MM.1S (cell line): ENCODE data around the gene SERPINA4.

Source experiments
- DNase-seq: peaks from one replicate; pipeline ENCODE4 v3.0.0-alpha.2; 2015
- H2AFZ ChIP-seq: fragments of 300-600 bp; sonication (generic); 2 replicates; pipeline ENCODE4 v1.6.0; 2016; ENCODE audit warnings: antibody characterized with exemption, low read length
- H3F3A ChIP-seq: fragments of 300-600 bp; sonication (generic); 2 replicates; pipeline ENCODE4 v1.6.1; 2016; ENCODE audit warnings: mild to moderate bottlenecking, antibody characterized with exemption, low read length, moderate library complexity, mixed read lengths; ENCODE audit not compliant: insufficient read depth
- H3K27ac ChIP-seq: fragments of 300-600 bp; sonication (generic); 2 replicates; pipeline ENCODE4 v1.5.1; 2016; ENCODE audit warnings: mild to moderate bottlenecking, low read length
- H3K27me3 ChIP-seq: fragments of 300-600 bp; sonication (generic); replicated peaks from 2 replicates; pipeline ENCODE4 v1.6.0; 2016; ENCODE audit warnings: low read length; ENCODE audit not compliant: insufficient read depth
- H3K36me3 ChIP-seq: fragments of 300-600 bp; sonication (generic); replicated peaks from 2 replicates; pipeline ENCODE4 v1.6.1; 2016; ENCODE audit warnings: mild to moderate bottlenecking, low read length, mixed read lengths; ENCODE audit not compliant: insufficient read depth
- H3K4me1 ChIP-seq: fragments of 300-600 bp; sonication (generic); 2 replicates; pipeline ENCODE4 v1.6.1; 2016; ENCODE audit warnings: low read length, mixed read lengths
- H3K4me2 ChIP-seq: fragments of 300-600 bp; sonication (generic); 2 replicates; pipeline ENCODE4 v1.6.0; 2016; ENCODE audit warnings: low read depth, low read length
- H3K4me3 ChIP-seq: fragments of 300-600 bp; sonication (generic); 2 replicates; pipeline ENCODE4 v1.5.1; 2016; ENCODE audit warnings: low read length, mixed read lengths
- H3K79me2 ChIP-seq: fragments of 300-600 bp; sonication (generic); 2 replicates; pipeline ENCODE4 v1.6.1; 2016; ENCODE audit warnings: mixed run types, low read length, mixed read lengths
- H3K9ac ChIP-seq: fragments of 300-600 bp; sonication (generic); 2 replicates; pipeline ENCODE4 v1.6.1; 2016; ENCODE audit warnings: low read length, mixed read lengths
- H3K9me2 ChIP-seq: fragments of 300-600 bp; sonication (generic); replicated peaks from 2 replicates; pipeline ENCODE4 v1.6.1; 2016; ENCODE audit warnings: mild to moderate bottlenecking, low read length, mixed read lengths; ENCODE audit not compliant: insufficient read depth
- H3K9me3 ChIP-seq: fragments of 300-600 bp; sonication (generic); replicated peaks from 2 replicates; pipeline ENCODE4 v1.6.1; 2016; ENCODE audit warnings: mild to moderate bottlenecking, low read length, mixed read lengths; ENCODE audit not compliant: insufficient read depth
- H4K20me1 ChIP-seq: fragments of 300-600 bp; sonication (generic); 2 replicates; pipeline ENCODE4 v1.6.1; 2016; ENCODE audit warnings: mild to moderate bottlenecking, low read length, moderate library complexity, mixed read lengths; ENCODE audit not compliant: insufficient read depth
- EZH2 ChIP-seq: fragments of 300-600 bp; sonication (generic); optimal IDR thresholded peaks from 2 replicates; pipeline ENCODE3; 2017; ENCODE audit warnings: low read depth, mild to moderate bottlenecking, antibody characterized with exemption, low read length, mixed read lengths
- EZH2phosphoT487 ChIP-seq: fragments of 300-600 bp; sonication (generic); IDR thresholded peaks from 2 replicates; pipeline ENCODE4 v1.6.1; 2018; ENCODE audit warnings: antibody characterized with exemption, low read length
- TF ChIP-seq, protein P1 (sequence below): fragments of 300-600 bp; sonication (generic); IDR thresholded peaks from 2 replicates; pipeline ENCODE4 v1.5.1; 2016; ENCODE audit warnings: antibody characterized with exemption, low read length, mixed read lengths

SERPINA4 gene

DNA sequence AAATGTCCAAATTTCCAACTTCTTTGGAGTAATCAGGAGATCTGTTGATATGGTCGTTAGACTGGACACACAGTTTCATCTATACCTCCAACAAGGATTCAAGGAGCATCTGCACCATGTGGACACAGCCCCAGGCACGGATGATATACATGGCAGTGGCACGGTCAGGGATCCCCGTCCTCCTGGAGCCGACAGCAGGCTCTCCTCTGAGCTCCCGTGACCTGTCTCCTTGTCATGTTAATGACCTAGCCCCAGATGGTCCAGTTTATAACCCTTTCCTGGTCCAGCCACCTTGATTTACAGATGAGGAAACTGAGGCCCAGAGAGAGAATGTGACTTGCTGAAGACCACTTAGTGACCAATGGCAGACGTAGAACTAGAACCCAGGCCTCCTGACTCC is 16.5 kb upstream of the SERPINA4 start:
- no peak overlapping the region for H2AFZ ChIP-seq
- H3K36me3 ChIP-seq = no peaks in the 10 kb centered on the region
- no peak for DNase-seq
- no peaks in the 10 kb centered on the region for H3K9me2 ChIP-seq
- no peaks in the 10 kb centered on the region for H3K4me1 ChIP-seq
- H3K4me3 ChIP-seq = no peak overlapping the region
- no peaks in the 10 kb centered on the region for H3K79me2 ChIP-seq
- H3F3A ChIP-seq = no peaks in the 10 kb centered on the region
- no peaks in the 10 kb centered on the region for H3K9me3 ChIP-seq
- H3K27ac ChIP-seq = no peak overlapping the region
- no peaks in the 10 kb centered on the region for H3K27me3 ChIP-seq
- H3K4me2 ChIP-seq = no peak overlapping the region
- TF ChIP-seq, protein P1, sequence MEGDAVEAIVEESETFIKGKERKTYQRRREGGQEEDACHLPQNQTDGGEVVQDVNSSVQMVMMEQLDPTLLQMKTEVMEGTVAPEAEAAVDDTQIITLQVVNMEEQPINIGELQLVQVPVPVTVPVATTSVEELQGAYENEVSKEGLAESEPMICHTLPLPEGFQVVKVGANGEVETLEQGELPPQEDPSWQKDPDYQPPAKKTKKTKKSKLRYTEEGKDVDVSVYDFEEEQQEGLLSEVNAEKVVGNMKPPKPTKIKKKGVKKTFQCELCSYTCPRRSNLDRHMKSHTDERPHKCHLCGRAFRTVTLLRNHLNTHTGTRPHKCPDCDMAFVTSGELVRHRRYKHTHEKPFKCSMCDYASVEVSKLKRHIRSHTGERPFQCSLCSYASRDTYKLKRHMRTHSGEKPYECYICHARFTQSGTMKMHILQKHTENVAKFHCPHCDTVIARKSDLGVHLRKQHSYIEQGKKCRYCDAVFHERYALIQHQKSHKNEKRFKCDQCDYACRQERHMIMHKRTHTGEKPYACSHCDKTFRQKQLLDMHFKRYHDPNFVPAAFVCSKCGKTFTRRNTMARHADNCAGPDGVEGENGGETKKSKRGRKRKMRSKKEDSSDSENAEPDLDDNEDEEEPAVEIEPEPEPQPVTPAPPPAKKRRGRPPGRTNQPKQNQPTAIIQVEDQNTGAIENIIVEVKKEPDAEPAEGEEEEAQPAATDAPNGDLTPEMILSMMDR = no peak
- no peak for TF ChIP-seq EZH2
- no peak for TF ChIP-seq EZH2phosphoT487
- H4K20me1 ChIP-seq = no peaks in the 10 kb centered on the region
- no peak overlapping the region for H3K9ac ChIP-seq

DNA sequence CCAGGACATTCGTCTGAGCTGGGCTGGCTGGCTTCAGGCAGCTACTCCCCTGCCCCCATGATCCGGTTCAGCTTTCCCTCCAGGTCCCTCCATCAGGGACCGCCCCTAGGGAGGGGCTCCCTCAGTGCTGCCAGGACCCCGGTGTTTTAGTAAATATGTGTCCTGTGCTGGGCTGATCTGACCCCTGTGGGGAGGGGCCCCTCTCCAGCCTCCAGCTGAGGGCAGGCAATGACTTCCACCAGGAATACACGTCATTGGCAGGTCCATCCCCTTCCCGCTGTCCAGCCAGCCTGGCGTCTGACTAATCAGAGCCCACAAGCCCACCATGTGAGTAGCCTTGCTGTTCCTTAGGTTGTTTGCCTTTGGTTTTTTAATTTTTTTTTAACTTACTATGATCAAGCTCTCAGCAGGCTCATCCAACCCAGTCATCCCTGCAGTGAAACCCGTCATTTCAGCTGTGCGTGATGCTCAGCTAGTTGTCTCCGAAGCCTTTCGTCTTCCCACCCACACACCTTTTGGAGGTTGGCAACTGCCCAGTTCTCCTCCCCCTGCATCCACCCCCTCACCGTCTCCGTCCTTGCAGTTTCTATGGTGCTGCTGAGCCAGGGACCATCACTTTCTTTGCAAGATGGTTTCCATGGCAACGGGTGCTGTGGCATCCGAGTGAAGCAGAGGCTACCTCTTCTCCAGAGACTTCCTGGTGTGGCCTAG is 16.0 kb upstream of the SERPINA4 start:
- DNase-seq = no peak
- Histone ChIP-seq H4K20me1 (no peaks in the 10 kb centered on the region), H3K4me1 (no peaks in the 10 kb centered on the region)

DNA sequence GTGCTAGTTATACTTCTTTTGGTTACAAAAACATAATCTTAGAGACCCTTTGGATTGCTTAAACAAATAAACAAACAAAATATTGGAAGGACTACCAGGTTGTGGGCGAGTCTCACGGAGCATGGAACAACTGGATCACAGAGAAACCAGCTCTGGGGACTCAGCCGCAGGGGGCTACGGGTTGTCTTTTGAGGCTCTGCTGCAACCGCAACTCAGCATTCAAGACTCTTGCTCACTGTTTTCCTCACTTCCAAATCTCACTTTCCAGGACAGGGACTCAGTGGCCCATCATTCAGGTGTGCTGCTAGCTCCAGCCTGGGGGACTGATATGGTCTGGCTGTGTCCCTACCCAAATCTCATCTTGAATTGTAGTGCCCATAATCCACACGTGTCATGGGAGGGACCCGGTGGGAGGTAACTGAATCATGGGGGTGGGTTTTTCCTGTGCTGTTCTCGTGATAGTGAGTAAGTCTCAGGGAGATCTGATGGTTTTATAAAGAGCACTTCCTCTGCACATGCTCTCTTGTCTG is 14.0 kb upstream of the SERPINA4 start:
- DNase-seq = no peak
- TF ChIP-seq EZH2 (no peak), EZH2phosphoT487 (no peak)
- TF ChIP-seq, protein P1 = no peak
- Histone ChIP-seq H3K27ac (no peak overlapping the region), H3K79me2 (no peaks in the 10 kb centered on the region), H3K27me3 (no peaks in the 10 kb centered on the region), H3K36me3 (no peaks in the 10 kb centered on the region), H3K9ac (no peak overlapping the region), H3K4me3 (no peak overlapping the region), H3K4me1 (no peaks in the 10 kb centered on the region), H4K20me1 (no peaks in the 10 kb centered on the region), H3K4me2 (no peak overlapping the region), H2AFZ (no peak overlapping the region), H3K9me2 (no peaks in the 10 kb centered on the region), H3K9me3 (no peaks in the 10 kb centered on the region), H3F3A (no peaks in the 10 kb centered on the region)

More for the DNA sequence above, 16.0 kb upstream of the SERPINA4 start:
- H3K4me2 ChIP-seq = no peak overlapping the region
- no peaks in the 10 kb centered on the region for H3K9me2 ChIP-seq
- no peak overlapping the region for H3K4me3 ChIP-seq
- H3F3A ChIP-seq = no peaks in the 10 kb centered on the region
- no peaks in the 10 kb centered on the region for H3K9me3 ChIP-seq
- no peak overlapping the region for H3K9ac ChIP-seq
- TF ChIP-seq, protein P1 = no peak
- TF ChIP-seq EZH2 (no peak), EZH2phosphoT487 (no peak)
- no peak overlapping the region for H2AFZ ChIP-seq
- H3K79me2 ChIP-seq = no peaks in the 10 kb centered on the region
- no peaks in the 10 kb centered on the region for H3K36me3 ChIP-seq
- no peaks in the 10 kb centered on the region for H3K27me3 ChIP-seq
- H3K27ac ChIP-seq = no peak overlapping the region
